PC-3 (cell line): ENCODE measurements around the gene PRR15L. TPM values are rescaled to one million over a fixed set of nuclear protein-coding genes. Genes with fewer than 3 reads are reported as not detected.

ENCODE experiments used
- ATAC-seq: fragments of 200-7000 bp; cut with Tn5 transposase; 2 replicates; pipeline ENCODE4 v1.9.1; 2020; ENCODE audit warnings: mild to moderate bottlenecking, moderate library complexity
- BruUV-seq: library from RNA; stranded (reverse); fragments of 400-500 nt; replicated peaks from 2 replicates; lab custom pipeline; 2021; lab: Mats Ljungman, UMichigan
- CTCF ChIA-PET: fragments of 300-600 bp; sonication (Branson Sonifier 250); formaldehyde crosslinking; loops from one replicate; lab custom pipeline; 2022; ENCODE audit warnings: antibody characterized with exemption; lab: Charles Lee
- POLR2A ChIA-PET: fragments of 300-600 bp; sonication (Branson Sonifier 250); formaldehyde crosslinking; loops from one replicate; lab custom pipeline; 2022; ENCODE audit warnings: antibody characterized with exemption; ENCODE audit not compliant: unreplicated experiment; lab: Charles Lee
- DNase-seq: peaks from one replicate; pipeline ENCODE4 v3.0.0-alpha.2; 2015
- H2AFZ ChIP-seq: fragments of 300-600 bp; sonication (generic); 2 replicates; pipeline ENCODE4 v1.6.0; 2016; ENCODE audit warnings: antibody characterized with exemption, low read length
- H3F3A ChIP-seq: fragments of 300-600 bp; sonication (generic); one replicate; pipeline ENCODE4 v1.6.0; 2017; ENCODE audit warnings: antibody characterized with exemption, low read length, control low read depth, mild to moderate bottlenecking; ENCODE audit not compliant: unreplicated experiment
- H3K27ac ChIP-seq: fragments of 300-600 bp; sonication (generic); 2 replicates; pipeline ENCODE4 v1.5.1; 2016; ENCODE audit warnings: mild to moderate bottlenecking, low read length
- H3K27me3 ChIP-seq: fragments of 300-600 bp; sonication (generic); 2 replicates; pipeline ENCODE4 v1.6.1; 2016; ENCODE audit warnings: low read length, mixed read lengths
- H3K36me3 ChIP-seq: fragments of 300-600 bp; sonication (generic); 2 replicates; pipeline ENCODE4 v1.6.1; 2016; ENCODE audit warnings: low read depth, mixed run types, low read length, mixed read lengths
- H3K4me1 ChIP-seq: fragments of 300-600 bp; sonication (generic); 2 replicates; pipeline ENCODE4 v1.5.1; 2016; ENCODE audit warnings: low read length; ENCODE audit not compliant: insufficient read depth
- H3K4me2 ChIP-seq: fragments of 300-600 bp; sonication (generic); 2 replicates; pipeline ENCODE4 v1.6.0; 2016; ENCODE audit warnings: low read length
- H3K4me3 ChIP-seq: fragments of 300-600 bp; sonication (generic); 2 replicates; pipeline ENCODE4 v1.5.1; 2016; ENCODE audit warnings: mild to moderate bottlenecking, low read length, mixed read lengths
- H3K79me2 ChIP-seq: fragments of 300-600 bp; sonication (generic); 2 replicates; pipeline ENCODE4 v1.6.1; 2017; ENCODE audit warnings: low read length, mixed read lengths
- H3K9ac ChIP-seq: fragments of 300-600 bp; sonication (generic); 2 replicates; pipeline ENCODE4 v1.6.0; 2016; ENCODE audit warnings: mild to moderate bottlenecking, low read length
- H3K9me2 ChIP-seq: fragments of 300-600 bp; sonication (generic); replicated peaks from 2 replicates; pipeline ENCODE4 v1.6.1; 2016; ENCODE audit warnings: mixed run types, low read length, mixed read lengths
- H3K9me3 ChIP-seq: fragments of 300-600 bp; sonication (generic); 2 replicates; pipeline ENCODE4 v1.6.1; 2016; ENCODE audit warnings: low read length, mixed read lengths
- H4K20me1 ChIP-seq: fragments of 300-600 bp; sonication (generic); 2 replicates; pipeline ENCODE4 v1.6.1; 2016; ENCODE audit warnings: low read length, mixed read lengths
- EZH2 ChIP-seq: fragments of 300-600 bp; sonication (generic); IDR thresholded peaks from one replicate; pipeline ENCODE4 v1.6.1; 2017; ENCODE audit warnings: antibody characterized with exemption, mild to moderate bottlenecking, low read length; ENCODE audit not compliant: unreplicated experiment
- EZH2phosphoT487 ChIP-seq: fragments of 300-600 bp; sonication (generic); IDR thresholded peaks from 2 replicates; pipeline ENCODE4 v1.6.1; 2018; ENCODE audit warnings: mild to moderate bottlenecking, antibody characterized with exemption, low read length, borderline replicate concordance
- intact Hi-C: fragments of 100-400 bp; cut with micrococcal nuclease; formaldehyde crosslinking; loops from 2 replicates; pipeline ENCODE4 v1.9.0; 2023
- total RNA-seq: library from RNA; depleted of rRNA; stranded (reverse); fragments of >200 nt; gene quantifications from 2 replicates; pipeline ENCODE4 v1.2.3, GENCODE V29; 2014
- TF ChIP-seq, protein P1 (sequence below): fragments of 300-600 bp; sonication (generic); conservative IDR thresholded peaks from 2 replicates; pipeline ENCODE4 v1.5.1; 2017; ENCODE audit warnings: antibody characterized with exemption, low read depth, mild to moderate bottlenecking, low read length

PRR15L gene
- total RNA-seq, 1 experiment from 2014 or later, result 6.0 TPM

- H3K9me2 ChIP-seq, result no peaks in the 10 kb centered on the region
- ChIA-PET POLR2A (interaction anchor here (0.6 kb wide), 1 partner anchor 16 kb away, joined by 3 read pairs; the partner anchor contains the start of gene PRR15L), CTCF (no interaction called here)
- H3K27ac ChIP-seq, result no peak overlapping the region
- no peaks in the 10 kb centered on the region for H3F3A ChIP-seq
- ATAC-seq, result no peak
- DNase-seq, result no peak
- no TSS peak for BruUV-seq
- peaks cover 23% of the 10 kb centered on the region for H3K79me2 ChIP-seq
- peaks cover 20% of the 10 kb centered on the region; the same call in 1 of the 2 replicates for H3K36me3 ChIP-seq
- no peaks in the 10 kb centered on the region for H3K9me3 ChIP-seq
- H3K4me2 ChIP-seq, result no peak overlapping the region
- no peak overlapping the region for H2AFZ ChIP-seq
- intact Hi-C loops, result no loop called here
- H3K27me3 ChIP-seq, result no peaks in the 10 kb centered on the region
- H4K20me1 ChIP-seq, result no peaks in the 10 kb centered on the region
- H3K4me3 ChIP-seq, result no peak overlapping the region
- TF ChIP-seq EZH2 (no peak), EZH2phosphoT487 (no peak)
- TF ChIP-seq, protein P1, sequence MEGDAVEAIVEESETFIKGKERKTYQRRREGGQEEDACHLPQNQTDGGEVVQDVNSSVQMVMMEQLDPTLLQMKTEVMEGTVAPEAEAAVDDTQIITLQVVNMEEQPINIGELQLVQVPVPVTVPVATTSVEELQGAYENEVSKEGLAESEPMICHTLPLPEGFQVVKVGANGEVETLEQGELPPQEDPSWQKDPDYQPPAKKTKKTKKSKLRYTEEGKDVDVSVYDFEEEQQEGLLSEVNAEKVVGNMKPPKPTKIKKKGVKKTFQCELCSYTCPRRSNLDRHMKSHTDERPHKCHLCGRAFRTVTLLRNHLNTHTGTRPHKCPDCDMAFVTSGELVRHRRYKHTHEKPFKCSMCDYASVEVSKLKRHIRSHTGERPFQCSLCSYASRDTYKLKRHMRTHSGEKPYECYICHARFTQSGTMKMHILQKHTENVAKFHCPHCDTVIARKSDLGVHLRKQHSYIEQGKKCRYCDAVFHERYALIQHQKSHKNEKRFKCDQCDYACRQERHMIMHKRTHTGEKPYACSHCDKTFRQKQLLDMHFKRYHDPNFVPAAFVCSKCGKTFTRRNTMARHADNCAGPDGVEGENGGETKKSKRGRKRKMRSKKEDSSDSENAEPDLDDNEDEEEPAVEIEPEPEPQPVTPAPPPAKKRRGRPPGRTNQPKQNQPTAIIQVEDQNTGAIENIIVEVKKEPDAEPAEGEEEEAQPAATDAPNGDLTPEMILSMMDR, result no peak
- no peak overlapping the region for H3K9ac ChIP-seq
- peaks cover 26% of the 10 kb centered on the region for H3K4me1 ChIP-seq
Measured at GRCh38 chr17:47973541-47973940, 15.9 kb upstream of the PRR15L start.

- DNase-seq, result peak; percentile 100
- BruUV-seq, result TSS peak; percentile 73
- peak within 1 kb of the TSS; percentile 93 for H3K4me2 ChIP-seq
- intact Hi-C loops, result loop anchor here (1.0 to 2.0 kb wide), 7 partner anchors 22 to 130 kb away; partner anchors contain the start of genes PNPO, SCRN2 and SP2
- no peaks in the 10 kb centered on the region for H3K27me3 ChIP-seq
- H3K9me2 ChIP-seq, result no peaks in the 10 kb centered on the region
- peak within 1 kb of the TSS; percentile 88 for H2AFZ ChIP-seq
- no peaks in the 10 kb centered on the region for H3K9me3 ChIP-seq
- H4K20me1 ChIP-seq, result no peaks in the 10 kb centered on the region
- ChIA-PET POLR2A (interaction anchor here (0.5 to 1.6 kb wide), 12 partner anchors 14 to 106 kb away, joined by 3 to 30 read pairs (median 4); partner anchors contain the start of genes NFE2L1, PNPO, PRR15L and SP2), CTCF (interaction anchor here (0.5 to 2.7 kb wide), 17 partner anchors 13 to 337 kb away, joined by 3 to 60 read pairs (median 7); partner anchors contain the start of genes PNPO, PRR15L and SCRN2)
- peak within 1 kb of the TSS; percentile 73 for H3K4me3 ChIP-seq
- peaks cover 12% of the 10 kb centered on the region; the same call in 1 of the 2 replicates for H3K36me3 ChIP-seq
- peak within 1 kb of the TSS; percentile 58 for H3K27ac ChIP-seq
- H3K79me2 ChIP-seq, result peaks cover 23% of the 10 kb centered on the region
- H3K4me1 ChIP-seq, result peaks cover 49% of the 10 kb centered on the region
- peak; percentile 82 for ATAC-seq
- TF ChIP-seq EZH2 (no peak), EZH2phosphoT487 (no peak)
- TF ChIP-seq, protein P1, result peak; percentile 94
- H3F3A ChIP-seq, result no peaks in the 10 kb centered on the region
- peak within 1 kb of the TSS; percentile 85 for H3K9ac ChIP-seq
Measured at GRCh38 chr17:47970725-47971499, 13.2 kb upstream of the PRR15L start, which contains the start of gene CDK5RAP3. TSS of gene CDK5RAP3 (plus strand) at chr17:47971113. CDS start at chr17:47971147, 34 bp downstream.
